GM12878 (cell line): ENCODE measurements around the gene PPP3CB. TPM values are rescaled to one million over a fixed set of nuclear protein-coding genes. Genes with fewer than 3 reads are reported as not detected.
A peak's percentile ranks its signal among the peaks of the same experiment; 100 is the strongest.

Experiments used
- BCL11A ChIP-seq: IDR thresholded peaks from 2 replicates; pipeline ENCODE4 v1.6.1; 2011; ENCODE audit warnings: low read depth, low read length
- BCL3 ChIP-seq: IDR thresholded peaks from 2 replicates; pipeline ENCODE4 v1.6.1; 2011; ENCODE audit warnings: borderline replicate concordance, low read depth, mild to moderate bottlenecking, moderate library complexity, low read length; ENCODE audit not compliant: insufficient read depth, poor library complexity, severe bottlenecking
- BCLAF1 ChIP-seq: fragments of 450-650 bp; IDR thresholded peaks from 2 replicates; pipeline ENCODE4 v1.6.1; 2017; ENCODE audit warnings: antibody characterized with exemption, mild to moderate bottlenecking, moderate library complexity
- BHLHE40 ChIP-seq, 2 experiments: fragments of 450-650 bp in 1 of 2; IDR thresholded peaks; 2 replicates each; pipeline ENCODE4 v1.6.1; 2011 to 2017; ENCODE audit warnings: low read depth in 2 of 2, borderline replicate concordance in 1 of 2, improper control_type of control experiment in 1 of 2, low read length in 1 of 2, mild to moderate bottlenecking in 1 of 2
- BMI1 ChIP-seq: fragments of 450-650 bp; IDR thresholded peaks from 2 replicates; pipeline ENCODE4 v1.6.1; 2016; ENCODE audit warnings: mild to moderate bottlenecking, moderate library complexity, borderline replicate concordance
- E2F4 ChIP-seq: IDR thresholded peaks from 2 replicates; pipeline ENCODE4 v1.6.1; 2012; ENCODE audit warnings: low read depth, low read length, improper control_type of control experiment
- EED ChIP-seq: sonication (generic); IDR thresholded peaks from 2 replicates; pipeline ENCODE4 v1.6.1; 2016; ENCODE audit warnings: antibody characterized with exemption, low read depth
- FOS ChIP-seq: IDR thresholded peaks from 3 replicates; pipeline ENCODE4 v1.6.1; 2011; ENCODE audit warnings: borderline replicate concordance; ENCODE audit not compliant: insufficient read length; ENCODE audit errors: extremely low read depth
- GABPA ChIP-seq: IDR thresholded peaks from 2 replicates; pipeline ENCODE4 v1.6.1; 2014; ENCODE audit warnings: antibody characterized with exemption, low read depth, mild to moderate bottlenecking, inconsistent platforms
- HSF1 ChIP-seq: fragments of 150-350 bp; IDR thresholded peaks from 2 replicates; pipeline ENCODE4 v1.6.1; 2014; ENCODE audit warnings: mild to moderate bottlenecking, low read depth, low read length
- IKZF2 ChIP-seq, 2 experiments: fragments of 450-650 bp; IDR thresholded peaks; 2 replicates each; pipeline ENCODE4 v1.6.1; 2017; ENCODE audit warnings: mild to moderate bottlenecking in 2 of 2, moderate library complexity in 2 of 2
- IRF4 ChIP-seq: IDR thresholded peaks from 2 replicates; pipeline ENCODE4 v1.6.1; 2011; ENCODE audit warnings: low read depth, low read length
- IRF5 ChIP-seq: fragments of 450-650 bp; IDR thresholded peaks from 2 replicates; pipeline ENCODE4 v1.6.1; 2017; ENCODE audit warnings: borderline replicate concordance
- NKRF ChIP-seq: fragments of 450-650 bp; conservative IDR thresholded peaks from 2 replicates; pipeline ENCODE4 v1.6.1; 2017; ENCODE audit warnings: mild to moderate bottlenecking, moderate library complexity
- POLR2A ChIP-seq: IDR thresholded peaks from 2 replicates; pipeline ENCODE4 v1.6.1; 2011; ENCODE audit warnings: low read depth, mild to moderate bottlenecking, low read length
- POU2F2 ChIP-seq: IDR thresholded peaks from 3 replicates; pipeline ENCODE4 v1.6.1; 2011; ENCODE audit warnings: low read depth, mild to moderate bottlenecking, low read length, borderline replicate concordance
- SPI1 ChIP-seq: IDR thresholded peaks from 2 replicates; pipeline ENCODE4 v1.6.1; 2011; ENCODE audit warnings: low read depth, mild to moderate bottlenecking, low read length, moderate library complexity, borderline replicate concordance; ENCODE audit not compliant: insufficient read depth
- SREBF2 ChIP-seq: IDR thresholded peaks from 2 replicates; pipeline ENCODE4 v1.6.1; 2012; ENCODE audit warnings: mild to moderate bottlenecking, low read length
- STAT1 ChIP-seq: fragments of 450-650 bp; conservative IDR thresholded peaks from 2 replicates; pipeline ENCODE4 v1.6.1; 2014; ENCODE audit warnings: antibody characterized with exemption, mild to moderate bottlenecking
- ZNF24 ChIP-seq: fragments of 450-650 bp; IDR thresholded peaks from 2 replicates; pipeline ENCODE4 v1.6.1; 2017; ENCODE audit warnings: antibody characterized with exemption, mild to moderate bottlenecking
- ZNF384 ChIP-seq: IDR thresholded peaks from 2 replicates; pipeline ENCODE4 v1.6.1; 2012; ENCODE audit warnings: low read depth, mild to moderate bottlenecking, low read length, improper control_type of control experiment, borderline replicate concordance
- polyA plus RNA-seq, 11 experiments: library from polyadenylated mRNA; depleted of rRNA in 4 of 11; unstranded in 6 of 11; stranded (reverse) in 5 of 11; fragments of >200 nt; fragmentation: Nextera tagmentation in 4 of 11; fragmentation: Illumina TruSeq in 1 of 11; extraction: Ambion mirVana in 4 of 11; extraction: Trizol in 1 of 11; gene quantifications; 1 replicate in 1 of 11; 2 replicates in 10 of 11; pipeline versions ENCODE4 v1.2.1 to v1.2.3, GENCODE V29; 2011 to 2016; ENCODE audit warnings: inconsistent platforms in 2 of 11, missing spikeins in 2 of 11, low read depth in 1 of 11
- total RNA-seq, 4 experiments: library from RNA; depleted of rRNA in 3 of 4; stranded (reverse); fragments of >200 nt in 3 of 4; fragmentation: Illumina TruSeq in 1 of 4; extraction: Trizol in 1 of 4; gene quantifications; 2 replicates each; pipeline versions ENCODE4 v1.2.1 to v1.2.3, GENCODE V29; 2013 to 2021

Gene PPP3CB
- total and polyA plus RNA-seq, 10 of the 15 experiments (the other 5 are each of a cell fraction or from before 2014, with no cell fraction given), result 11.4 to 46.4 (median 19.3) TPM

- TF ChIP-seq BCL11A, result peak; percentile 29; the same call in 1 of the 2 replicates
- TF ChIP-seq E2F4, result no peak
- TF ChIP-seq IKZF2 (IDR thresholded peaks at IDR 0.05), result peak in 1 of 2 experiments; percentile 34; a peak in 2 of 4 replicates
- no peak for TF ChIP-seq POLR2A
- TF ChIP-seq POU2F2, result peak; percentile 50; the same call in 1 of the 3 replicates
- 0 out of 2 replicates have a peak, but pooled peaks have one; percentile 38 for TF ChIP-seq EED
- TF ChIP-seq BMI1, result no peak
- no peak for TF ChIP-seq BCLAF1
- no peak for TF ChIP-seq ZNF384
- no peak for TF ChIP-seq SPI1
- no peak for TF ChIP-seq FOS
- TF ChIP-seq GABPA, result no peak
- no peak for TF ChIP-seq SREBF2
- peak; percentile 89; the same call in 1 of the 2 replicates for TF ChIP-seq IRF4
- no peak for TF ChIP-seq IRF5
- TF ChIP-seq HSF1, result no peak
- no peak for TF ChIP-seq NKRF
- TF ChIP-seq ZNF24, result no peak
- TF ChIP-seq STAT1, result no peak
- TF ChIP-seq BHLHE40 (IDR thresholded peaks at IDR 0.05; ENCODE audit: borderline replicate concordance in 1 of 2, low read depth in 2 of 2, low read length in 1 of 2), result no peak
- TF ChIP-seq BCL3, result no peak
These were observed 15.7 kb downstream of the PPP3CB start (continued) for GRCh38 chr10:73480158-73480557.
